ENCODE measurements around the gene CFAP77.

- TF ChIP-seq CTCF (IDR thresholded peaks at IDR 0.05) = no peak
- TF ChIP-seq POLR2A (IDR thresholded peaks at IDR 0.05) = no peak
Observed at GRCh38 chr9:132572921-132573320, 162.9 kb downstream of the CFAP77 start.
